HG02759 (cell line): ENCODE measurements around the gene ADCY9.

ENCODE experiments used
- ATAC-seq: cut with Tn5 transposase; IDR thresholded peaks from one replicate; pipeline ENCODE4 v1.9.1; 2021; ENCODE audit warnings: mild to moderate bottlenecking, moderate library complexity; ENCODE audit not compliant: unreplicated experiment

ADCY9 gene

DNA sequence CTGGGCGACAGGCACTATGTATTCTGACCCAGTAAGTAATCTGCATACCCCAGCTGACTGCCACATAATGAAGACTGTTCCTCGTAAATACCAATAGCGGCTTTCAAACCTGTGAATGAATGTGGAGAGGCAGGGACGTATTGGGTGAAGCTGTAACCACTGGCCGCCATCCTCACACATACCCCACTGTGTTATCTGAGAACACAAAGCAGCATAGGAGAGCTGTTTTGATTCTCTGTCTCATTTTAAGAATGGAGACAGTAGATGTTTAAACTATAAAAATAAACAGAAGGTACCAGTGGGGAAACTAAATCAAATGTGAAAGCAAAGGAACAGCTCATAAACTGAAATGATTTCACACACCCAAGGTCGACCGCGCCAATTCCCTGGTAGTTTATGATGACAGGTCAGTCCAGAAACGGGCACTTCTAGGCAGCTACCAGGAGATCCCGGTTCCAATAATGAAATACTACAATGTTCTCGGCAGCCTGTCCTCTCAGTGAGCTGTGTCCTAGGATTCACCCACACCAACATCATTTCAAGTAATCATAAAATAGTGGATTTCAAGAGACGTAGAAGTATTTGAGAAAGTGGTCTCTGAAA lies 109.7 kb downstream of the ADCY9 start:
- no peak for ATAC-seq

DNA sequence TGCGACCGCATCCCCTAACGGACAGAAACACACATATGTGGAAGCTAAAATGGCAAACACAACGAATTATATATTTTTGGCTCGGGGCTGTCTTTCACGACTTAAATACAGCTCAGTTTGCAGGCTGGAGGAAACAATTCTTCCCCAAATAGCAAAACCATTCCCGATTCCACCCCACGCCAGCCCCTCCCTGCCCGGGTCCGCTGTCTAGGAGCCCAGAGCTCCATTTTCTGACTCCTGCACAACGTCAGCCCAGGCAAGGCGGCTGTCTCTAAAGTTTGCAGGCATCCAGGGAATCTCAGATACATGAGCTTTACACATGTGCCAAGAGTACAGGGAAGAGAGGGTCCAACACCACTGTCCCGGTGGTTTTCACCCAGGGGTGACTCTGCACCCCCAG lies 110.5 kb downstream of the ADCY9 start:
- ATAC-seq = no peak

DNA sequence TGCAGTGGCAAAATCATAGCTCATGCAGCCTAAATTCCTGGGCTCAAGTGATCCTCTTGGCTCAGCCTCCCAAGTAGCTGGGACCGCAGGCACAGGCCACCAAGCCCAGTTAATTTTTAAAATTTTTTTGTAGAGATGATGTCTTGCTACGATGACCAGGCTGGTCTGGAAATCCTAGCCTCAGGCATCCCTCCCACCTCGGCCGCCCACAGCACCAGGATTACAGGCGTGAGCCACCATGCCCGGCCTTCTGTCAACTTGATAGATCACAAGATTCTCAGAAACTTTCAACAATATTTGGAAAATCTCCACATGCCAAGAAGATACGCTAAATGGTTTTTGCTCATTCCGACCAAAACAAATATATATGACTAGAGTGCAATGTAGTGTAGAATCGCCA lies 111.0 kb downstream of the ADCY9 start:
- ATAC-seq = no peak

DNA sequence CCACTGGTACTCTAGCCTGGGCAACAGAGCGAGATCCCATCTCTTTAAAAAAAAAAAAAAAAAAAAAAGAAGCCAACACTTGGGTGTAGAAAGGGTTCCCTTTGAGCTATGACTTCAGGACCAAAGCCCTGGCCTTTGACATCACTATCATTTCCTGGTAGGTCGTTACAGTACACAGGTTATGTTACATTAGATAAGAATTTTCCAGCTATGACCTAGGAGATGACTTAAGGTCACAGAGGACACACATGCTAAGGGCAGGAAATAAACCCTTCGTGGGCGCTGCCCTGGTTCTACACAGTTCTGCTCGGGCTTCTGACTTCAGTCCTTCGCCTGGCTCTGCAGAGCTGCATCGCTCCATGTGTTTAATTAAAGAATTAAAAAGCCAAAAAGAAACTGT lies 112.0 kb downstream of the ADCY9 start:
- no peak for ATAC-seq

DNA sequence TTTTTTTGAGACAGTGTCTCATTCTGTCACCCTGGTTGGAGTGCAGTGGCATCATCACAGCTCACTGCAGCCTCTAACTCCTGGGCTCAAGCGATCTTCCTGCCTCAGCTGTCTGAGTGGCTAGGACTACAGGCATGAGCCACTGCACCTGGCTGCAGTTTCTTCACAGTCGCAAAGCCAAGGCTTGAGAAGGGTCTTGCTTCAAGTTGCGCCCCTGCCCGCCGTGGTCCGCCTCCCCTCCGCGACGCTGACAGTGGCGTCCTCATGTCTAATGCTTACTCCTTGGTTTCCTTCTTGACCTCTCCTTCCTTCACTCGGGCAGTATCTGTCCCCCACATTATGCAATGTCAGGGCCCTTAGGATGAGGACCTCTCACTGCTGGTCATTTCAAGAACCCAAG lies 112.7 kb downstream of the ADCY9 start:
- ATAC-seq = no peak

DNA sequence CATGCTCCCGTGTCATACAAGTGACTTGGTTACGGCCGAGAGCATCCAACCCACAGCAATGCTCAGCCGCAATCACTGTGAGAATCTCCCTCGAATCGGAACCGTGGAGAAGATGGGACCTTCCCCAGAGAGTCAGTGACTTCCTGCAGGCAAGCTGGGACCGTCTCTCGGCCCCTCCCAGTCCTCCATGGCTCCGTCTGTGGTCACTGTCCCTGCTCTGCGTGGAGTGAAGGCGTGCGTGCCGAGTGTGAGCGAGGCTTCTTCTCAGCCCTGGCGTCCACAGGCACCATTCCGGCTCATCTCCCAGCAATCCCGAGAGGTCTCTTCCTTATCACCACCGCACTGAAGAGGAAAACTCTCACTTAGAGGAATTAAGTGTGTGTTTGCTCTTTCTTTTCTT lies 113.1 kb downstream of the ADCY9 start:
- ATAC-seq = no peak

DNA sequence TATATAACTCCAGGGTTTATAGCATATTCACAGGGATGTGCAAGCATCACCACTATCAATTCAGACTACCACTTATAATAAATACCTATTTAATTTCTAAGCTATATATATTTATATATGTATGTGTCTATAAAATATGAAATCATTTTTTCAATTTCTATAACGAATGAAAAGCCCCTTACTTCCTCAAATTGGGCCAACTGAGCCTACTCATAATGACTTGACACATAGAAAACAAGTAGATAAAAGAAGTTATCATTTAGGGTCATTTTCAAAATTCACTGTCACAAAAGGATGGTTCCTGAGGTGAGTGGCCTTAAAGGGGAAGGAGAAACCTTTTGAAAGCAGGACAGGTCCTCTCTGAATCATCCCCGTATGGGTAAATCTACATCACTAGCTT lies 114.1 kb downstream of the ADCY9 start:
- no peak for ATAC-seq

DNA sequence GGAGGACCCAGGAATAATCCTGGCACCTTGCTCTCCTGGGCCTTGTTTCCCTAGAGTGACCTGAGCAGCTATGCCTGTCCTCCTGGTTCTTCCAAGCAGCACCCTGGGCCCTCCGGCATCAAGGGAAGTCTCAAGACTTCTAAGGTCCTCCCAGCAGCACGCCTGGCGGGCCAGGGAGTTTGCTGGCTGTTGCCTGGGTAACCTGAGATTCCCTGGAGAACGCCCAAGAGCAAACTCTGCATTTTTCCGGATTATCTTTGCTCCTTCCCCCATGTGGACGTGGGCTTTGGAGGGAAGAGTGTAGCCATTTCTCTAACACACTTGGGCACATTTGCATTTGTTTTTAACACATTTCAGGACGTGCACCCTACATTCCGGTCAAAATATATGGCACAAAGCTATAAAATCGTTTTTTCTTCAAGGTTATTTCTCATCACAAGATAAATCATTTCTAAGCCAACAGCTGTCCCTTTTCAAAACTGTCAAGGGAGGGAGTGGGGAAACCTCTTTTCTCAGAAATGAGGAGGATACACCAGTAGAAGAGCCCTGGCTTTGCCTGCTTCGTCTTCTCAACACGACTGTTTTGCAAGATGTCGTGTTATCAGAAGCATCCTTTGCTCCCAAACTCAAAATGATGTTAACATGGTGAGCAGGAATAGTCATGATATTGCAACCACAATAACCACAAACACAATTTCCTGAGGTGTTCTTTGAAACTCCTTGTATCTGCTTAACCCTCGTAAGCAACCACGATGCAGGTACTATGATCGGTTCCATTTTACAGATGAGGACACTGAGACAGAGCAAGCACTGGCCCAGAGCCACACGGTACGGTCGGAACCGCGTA lies 116.5 kb downstream of the ADCY9 start:
- no peak for ATAC-seq

DNA sequence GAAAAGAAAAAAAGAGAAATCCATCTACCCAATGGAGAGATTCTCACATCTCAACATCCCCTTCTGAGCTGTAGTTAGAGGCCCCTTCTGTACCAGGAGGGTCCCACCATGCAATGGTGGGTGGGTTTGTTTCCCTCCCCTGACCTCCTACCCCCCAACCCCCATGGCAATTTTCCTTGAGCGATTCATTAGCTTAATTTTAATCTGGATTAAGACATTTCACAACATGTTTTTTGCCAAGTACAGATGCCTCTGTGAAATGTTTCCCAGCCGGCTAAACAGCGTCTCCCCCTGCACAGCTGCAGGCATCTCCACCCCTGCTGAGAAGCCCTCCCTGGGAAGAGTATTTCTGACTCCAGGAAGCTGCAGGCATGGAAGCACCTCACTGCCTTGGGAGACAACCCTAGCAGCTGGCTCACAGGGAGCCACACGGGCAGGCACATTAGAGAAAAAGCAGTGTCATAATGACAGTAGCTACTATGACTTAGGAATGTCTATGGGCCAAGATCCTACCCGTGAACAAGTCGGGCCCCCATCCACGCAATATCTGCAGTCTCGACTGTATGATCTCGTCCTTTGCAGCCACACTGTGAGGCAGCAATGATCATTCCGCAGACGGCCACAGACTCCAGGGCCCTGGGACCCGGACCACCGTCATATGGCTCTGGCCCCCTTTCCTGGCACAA lies 117.3 kb downstream of the ADCY9 start:
- no peak for ATAC-seq

DNA sequence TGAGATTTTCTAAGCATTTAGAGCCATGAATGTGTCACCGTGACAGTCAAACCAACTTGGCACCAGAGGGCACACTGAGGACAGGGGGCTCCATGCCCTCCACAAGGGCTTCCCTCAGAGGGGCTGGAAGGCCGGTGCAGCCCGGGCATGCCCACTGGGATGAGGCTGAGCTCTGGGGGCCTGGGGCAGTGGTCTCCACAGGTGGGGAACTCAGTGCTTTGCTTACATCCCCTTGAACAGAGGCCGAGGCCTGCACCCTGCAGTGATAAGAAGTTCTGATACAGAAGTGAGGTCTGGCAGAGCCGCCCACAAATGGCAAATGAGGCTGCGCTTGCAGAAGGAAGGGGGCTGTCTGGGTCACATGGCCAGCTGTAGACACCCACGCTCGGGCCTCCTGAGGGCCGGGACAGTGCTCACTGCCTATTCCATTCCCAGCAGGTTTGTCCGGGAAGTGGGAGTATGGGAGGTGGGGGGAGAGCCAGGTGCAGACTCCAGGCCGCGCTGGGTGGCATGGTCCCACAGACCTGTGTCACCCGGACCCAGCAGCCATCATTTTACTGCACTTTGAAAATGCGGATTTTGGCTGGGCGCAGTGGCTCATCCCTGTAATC lies 118.9 kb downstream of the ADCY9 start:
- ATAC-seq = no peak

DNA sequence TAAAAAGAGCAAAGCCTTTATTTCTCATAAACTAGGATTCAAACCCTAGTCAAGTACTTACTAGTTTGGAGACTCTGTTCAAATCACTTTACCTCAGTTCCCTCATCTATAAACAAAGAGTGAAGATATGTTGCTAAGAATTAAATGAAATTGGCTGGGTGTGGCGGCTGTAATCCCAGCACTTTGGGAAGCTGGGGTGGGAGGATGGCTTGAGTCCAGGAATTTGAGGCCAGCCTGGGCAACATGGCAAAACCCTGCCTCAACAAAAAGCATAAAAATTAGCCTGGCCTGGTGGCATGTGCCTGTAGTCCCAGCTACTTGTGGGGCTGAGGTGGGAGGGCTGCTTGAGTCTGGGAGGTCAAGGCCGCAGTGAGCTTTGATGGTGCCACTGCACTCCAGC lies 121.2 kb downstream of the ADCY9 start:
- ATAC-seq = no peak

DNA sequence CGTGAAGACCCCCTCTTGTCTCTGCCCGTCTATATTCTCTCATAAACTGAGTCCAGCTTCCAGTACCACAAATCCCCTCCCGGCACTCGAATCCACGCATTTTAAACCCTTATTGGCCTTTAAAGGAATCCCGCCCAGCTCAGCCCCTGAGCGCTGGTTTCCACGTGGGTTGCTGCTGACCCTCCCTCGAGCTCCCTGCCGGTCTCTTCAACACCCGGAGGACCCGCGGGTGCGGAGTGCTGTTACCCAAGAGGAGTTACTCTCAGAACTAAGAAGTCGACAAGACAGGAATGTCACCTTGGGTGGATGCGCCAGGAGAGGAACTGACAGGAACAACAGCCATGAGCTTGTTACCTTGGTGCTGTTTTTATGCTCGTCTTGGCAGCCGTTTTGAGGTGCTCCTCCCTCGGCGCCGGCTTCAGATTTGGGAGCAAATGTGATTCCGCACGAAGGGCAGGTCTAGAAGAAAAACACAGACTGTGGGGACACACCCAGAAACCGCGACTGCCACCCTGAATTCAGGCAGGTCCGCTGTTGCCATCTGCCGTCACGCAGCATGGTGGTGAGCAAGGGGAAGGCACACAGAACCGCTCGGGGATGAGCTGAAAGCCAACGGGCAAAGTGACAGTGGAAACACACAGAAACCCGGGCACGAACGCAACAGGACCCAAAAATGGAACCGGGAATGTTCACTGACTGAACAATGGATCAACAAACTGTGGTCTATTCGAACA lies 123.0 kb downstream of the ADCY9 start:
- ATAC-seq = no peak

DNA sequence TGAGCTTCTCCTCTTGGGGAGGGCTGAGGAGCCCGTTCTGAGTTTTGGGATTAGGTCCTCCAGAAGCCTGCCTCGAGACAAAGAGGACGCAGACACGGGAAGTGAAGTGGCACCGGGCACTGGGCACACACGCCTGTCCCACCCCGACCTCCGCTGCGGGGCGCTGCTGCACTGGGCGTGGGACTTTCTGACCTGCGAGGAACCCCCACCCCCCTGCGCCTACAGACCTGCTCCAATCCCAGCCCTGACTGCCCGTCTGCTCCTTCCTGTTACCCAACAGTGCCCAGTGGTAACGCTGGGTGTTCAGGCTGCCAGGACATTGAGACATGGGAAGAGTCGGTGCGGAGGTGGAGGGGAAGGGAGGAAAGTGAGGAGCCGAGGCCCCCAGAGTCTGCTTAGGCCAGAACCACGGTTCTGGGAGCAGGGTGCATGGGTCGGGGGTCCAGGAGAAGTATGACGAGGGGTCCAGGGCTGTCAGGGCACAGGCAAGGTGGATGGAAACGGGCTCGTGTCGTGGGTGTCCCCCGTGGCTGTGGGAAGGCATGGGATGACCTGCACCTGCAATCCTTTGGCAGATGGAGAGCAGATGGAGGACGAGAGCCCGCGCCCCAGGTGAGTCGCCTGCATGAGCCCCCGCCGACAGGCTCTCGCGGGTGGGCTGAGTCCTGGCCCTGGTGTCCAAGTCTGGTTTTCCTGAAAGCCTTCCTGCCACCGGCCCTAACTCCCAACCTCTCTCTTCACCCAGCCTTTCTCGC lies 123.8 kb downstream of the ADCY9 start:
- ATAC-seq = no peak

DNA sequence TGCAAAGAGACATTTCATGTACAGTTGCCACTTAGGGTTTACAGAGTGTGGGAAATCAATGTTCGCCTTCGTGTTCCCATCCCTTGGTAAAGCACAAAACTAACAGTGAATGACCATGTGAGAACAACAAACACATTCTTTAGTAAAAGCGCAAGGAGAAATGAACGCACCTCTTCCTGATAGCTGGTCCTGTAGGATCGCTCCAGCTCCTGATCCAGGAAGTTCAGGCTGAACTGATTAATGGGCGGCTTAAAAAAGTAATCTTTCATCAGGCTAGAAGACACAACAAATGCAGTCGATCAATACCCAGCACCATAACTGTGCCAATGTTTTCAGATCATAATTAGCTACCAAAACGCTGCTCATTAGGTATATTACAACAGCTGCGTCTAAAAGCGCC lies 127.4 kb downstream of the ADCY9 start:
- no peak for ATAC-seq

DNA sequence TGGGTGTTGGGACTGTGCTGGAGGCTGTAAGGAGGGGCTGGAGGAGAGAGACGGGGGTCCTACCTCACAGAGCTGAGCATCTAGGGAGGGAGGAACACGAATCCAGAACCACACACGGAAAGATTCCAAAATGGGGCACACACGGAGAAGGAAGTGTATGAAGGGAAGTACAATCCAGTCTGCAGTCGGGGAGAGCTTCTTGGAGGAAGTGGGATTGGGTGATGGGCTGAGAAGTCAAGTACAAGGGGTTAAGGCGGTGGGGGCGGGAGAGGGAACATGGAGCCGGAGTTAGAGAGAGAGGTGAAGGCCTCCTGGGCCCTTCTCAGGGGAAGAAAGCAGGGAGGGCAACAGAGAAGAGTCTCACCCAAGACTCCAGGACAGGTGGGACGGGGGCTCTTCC lies 128.2 kb downstream of the ADCY9 start:
- no peak for ATAC-seq

DNA sequence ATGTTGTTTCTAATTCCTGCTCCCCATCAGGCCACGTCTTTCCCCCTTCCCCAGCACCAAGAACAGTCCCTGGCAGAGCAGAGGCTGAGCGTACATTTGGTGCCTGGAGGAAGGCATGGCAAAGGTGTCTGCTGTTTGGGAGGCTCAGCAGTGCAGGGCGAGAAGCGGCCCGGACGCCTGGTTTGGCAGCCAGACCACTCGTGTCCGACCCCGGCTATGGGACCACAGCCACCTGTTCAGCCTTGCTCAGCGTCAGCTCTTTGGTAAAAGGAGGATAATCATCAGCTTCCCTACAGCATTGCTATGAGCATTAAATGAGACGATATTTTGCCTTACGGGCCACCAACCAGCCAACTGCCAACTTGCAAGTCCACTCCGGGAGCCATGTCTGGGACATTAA lies 129.0 kb downstream of the ADCY9 start:
- no peak for ATAC-seq

DNA sequence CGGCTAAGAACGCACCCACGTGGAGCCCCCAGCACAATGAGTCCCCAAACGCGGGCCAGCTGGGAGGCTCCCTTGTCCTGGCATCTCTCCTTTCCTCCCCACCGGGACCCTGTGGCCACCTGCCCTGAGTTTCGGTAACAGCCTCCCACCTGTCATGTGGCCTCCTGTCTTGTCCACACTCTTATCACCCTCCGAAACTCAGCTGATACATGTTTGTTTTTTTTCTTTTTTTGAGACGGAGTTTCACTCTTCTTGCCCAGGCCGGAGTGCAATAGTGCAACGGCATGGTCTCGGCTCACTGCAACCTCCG lies 130.1 kb downstream of the ADCY9 start:
- ATAC-seq = no peak

DNA sequence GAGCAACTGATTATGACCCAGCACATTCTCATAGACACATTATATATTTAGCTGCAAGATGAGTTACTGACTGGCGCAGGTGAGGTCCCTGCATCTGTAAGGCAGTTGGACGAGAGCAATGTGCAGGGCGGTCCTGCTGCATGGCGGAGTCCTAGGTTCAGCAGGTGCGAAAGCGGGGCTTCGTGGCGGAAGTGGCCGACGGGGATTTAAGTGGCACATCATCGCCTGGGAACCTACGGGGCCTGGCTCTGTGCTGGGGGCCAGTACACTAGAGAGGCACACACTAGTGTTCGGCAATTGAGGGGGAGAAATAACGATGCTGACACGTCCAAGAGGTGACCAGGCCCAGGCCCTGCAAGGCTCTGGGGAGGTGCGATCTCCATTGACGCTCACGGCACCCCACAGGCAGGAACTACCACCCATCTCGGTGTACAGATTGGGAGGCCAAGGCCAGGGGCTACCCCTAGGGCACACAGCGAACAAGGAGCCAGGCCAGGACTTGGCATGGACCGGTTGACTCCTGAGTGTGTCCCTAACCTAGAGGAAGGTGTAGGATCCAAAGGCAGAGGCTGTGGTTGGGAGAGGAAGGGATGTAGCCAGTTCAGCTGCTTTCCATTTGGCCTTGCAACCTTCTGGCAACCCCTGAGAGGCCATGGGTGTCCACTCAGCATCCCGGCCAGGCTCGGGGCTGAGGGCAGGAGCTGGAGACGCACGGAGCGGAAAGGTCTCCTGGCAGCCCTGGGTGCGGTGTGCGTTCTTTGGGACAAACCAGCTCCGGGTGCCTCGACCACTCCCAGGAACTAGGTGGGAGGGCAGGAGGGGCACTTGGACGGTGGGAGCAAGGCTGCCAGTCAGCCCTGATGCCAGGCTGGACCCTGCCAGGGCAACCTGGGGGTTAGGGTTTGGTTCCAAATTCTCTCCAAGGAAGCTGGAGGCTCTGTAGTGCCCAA lies 131.9 kb downstream of the ADCY9 start:
- no peak for ATAC-seq

DNA sequence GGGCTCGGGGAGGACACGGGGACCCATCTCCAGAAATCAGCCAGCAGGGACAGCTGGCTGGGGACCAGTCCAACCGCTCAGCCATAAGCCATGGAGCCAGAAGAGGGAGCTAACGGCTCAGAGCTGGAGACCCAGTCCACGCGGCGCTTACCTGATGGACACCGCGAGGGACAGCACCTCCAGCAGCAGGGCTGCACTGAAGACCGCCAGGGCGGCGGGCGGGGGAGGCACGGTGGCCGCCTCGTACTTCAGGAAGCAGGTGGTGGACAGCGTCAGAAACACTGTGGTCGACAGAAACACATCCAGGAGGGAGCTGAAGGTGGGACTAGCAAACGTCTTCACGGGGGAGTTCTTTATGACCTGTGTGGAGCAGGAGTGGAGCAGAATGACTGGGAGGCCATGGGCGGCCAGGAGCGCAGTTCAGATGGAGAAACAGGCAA lies 133.1 kb downstream of the ADCY9 start:
- ATAC-seq = no peak
